ENCODE results near the gene SH3RF1. TPM values are rescaled to one million over a fixed set of nuclear protein-coding genes. Genes with fewer than 3 reads are reported as not detected.

SH3RF1 gene
- total RNA-seq, 2 donors from 2014 or later, result 37.6 to 68.8 TPM

GRCh38 chr4:169152098-169152497, 118.7 kb downstream of the SH3RF1 start:
- Histone ChIP-seq H3K27me3 (ENCODE audit: control insufficient read depth, insufficient read depth, low read length, poor library complexity, severe bottlenecking) (no peaks in the 10 kb centered on the region), H3K36me3 (ENCODE audit: control insufficient read depth, insufficient read depth, low read length) (peaks cover 90% of the 10 kb centered on the region), H3K4me1 (ENCODE audit: control insufficient read depth, insufficient read depth, low read length) (peaks cover 6% of the 10 kb centered on the region), H3K27ac (ENCODE audit: low read depth, low read length) (no peak overlapping the region), H3K4me3 (ENCODE audit: low read length) (no peak overlapping the region), H3K9me3 (ENCODE audit: control insufficient read depth, low read length) (no peaks in the 10 kb centered on the region), H3K9ac (ENCODE audit: extremely low read depth, low read length, poor library complexity, severe bottlenecking) (no peak overlapping the region)
- Mint-ChIP-seq H3K36me3 (ENCODE audit: low read depth) (peaks cover 46% of the 10 kb centered on the region), H3K9me3 (no peaks in the 10 kb centered on the region), H3K27ac (no peak overlapping the region), H3K4me3 (no peak overlapping the region), H3K4me1 (peaks cover 15% of the 10 kb centered on the region), H3K27me3 (ENCODE audit: insufficient read depth) (no peaks in the 10 kb centered on the region)
- 88 to 95% methylated on average over 2 to 3 of the region's 3 CpGs for WGBS, 2 experiments (ENCODE audit: insufficient coverage in 1 of 2, insufficient read length in 1 of 2)
- no peak for DNase-seq
- TF ChIP-seq CTCF (conservative IDR thresholded peaks at IDR 0.05), result no peak

GRCh38 chr4:169151671-169152070, 119.1 kb downstream of the SH3RF1 start:
- no peak overlapping the region for H3K4me3 Mint-ChIP-seq
- DNase-seq, result no peak
- peaks cover 47% of the 10 kb centered on the region for H3K36me3 Mint-ChIP-seq (ENCODE audit: low read depth)
- H3K4me3 ChIP-seq (ENCODE audit: low read length), result no peak overlapping the region
- no peak overlapping the region for H3K27ac ChIP-seq (ENCODE audit: low read depth, low read length)
- peaks cover 91% of the 10 kb centered on the region for H3K36me3 ChIP-seq (ENCODE audit: control insufficient read depth, insufficient read depth, low read length)
- no peaks in the 10 kb centered on the region for H3K9me3 ChIP-seq (ENCODE audit: control insufficient read depth, low read length)
- peak overlapping the region; percentile 63 for H3K27ac Mint-ChIP-seq
- no peaks in the 10 kb centered on the region for H3K9me3 Mint-ChIP-seq
- no peak overlapping the region for H3K9ac ChIP-seq (ENCODE audit: extremely low read depth, low read length, poor library complexity, severe bottlenecking)
- peaks cover 6% of the 10 kb centered on the region for H3K4me1 ChIP-seq (ENCODE audit: control insufficient read depth, insufficient read depth, low read length)
- no peak for TF ChIP-seq CTCF (conservative IDR thresholded peaks at IDR 0.05)
- WGBS, 2 experiments (ENCODE audit: insufficient coverage in 1 of 2, insufficient read length in 1 of 2), result 88 to 100% methylated on average over 1 to 2 of the region's 2 CpGs
- no peaks in the 10 kb centered on the region for H3K27me3 ChIP-seq (ENCODE audit: control insufficient read depth, insufficient read depth, low read length, poor library complexity, severe bottlenecking)
- no peaks in the 10 kb centered on the region for H3K27me3 Mint-ChIP-seq (ENCODE audit: insufficient read depth)
- peaks cover 15% of the 10 kb centered on the region for H3K4me1 Mint-ChIP-seq

- no peak for DNase-seq
- Mint-ChIP-seq H3K4me1 (peaks cover 15% of the 10 kb centered on the region), H3K9me3 (no peaks in the 10 kb centered on the region), H3K27me3 (ENCODE audit: insufficient read depth) (no peaks in the 10 kb centered on the region), H3K36me3 (ENCODE audit: low read depth) (peaks cover 49% of the 10 kb centered on the region), H3K4me3 (no peak overlapping the region), H3K27ac (no peak overlapping the region)
- Histone ChIP-seq H3K36me3 (ENCODE audit: control insufficient read depth, insufficient read depth, low read length) (peaks cover 84% of the 10 kb centered on the region), H3K9ac (ENCODE audit: extremely low read depth, low read length, poor library complexity, severe bottlenecking) (no peak overlapping the region), H3K27ac (ENCODE audit: low read depth, low read length) (no peak overlapping the region), H3K4me1 (ENCODE audit: control insufficient read depth, insufficient read depth, low read length) (peaks cover 6% of the 10 kb centered on the region), H3K9me3 (ENCODE audit: control insufficient read depth, low read length) (no peaks in the 10 kb centered on the region), H3K27me3 (ENCODE audit: control insufficient read depth, insufficient read depth, low read length, poor library complexity, severe bottlenecking) (no peaks in the 10 kb centered on the region), H3K4me3 (ENCODE audit: low read length) (no peak overlapping the region)
- TF ChIP-seq CTCF (conservative IDR thresholded peaks at IDR 0.05), result no peak
- 100% methylated on average over 3 of the region's 5 CpGs; no CpG with 5 or more reads in 1 of the 2 experiments for WGBS, 2 experiments (ENCODE audit: insufficient coverage in 1 of 2, insufficient read length in 1 of 2)
Observed at GRCh38 chr4:169150806-169151205, 120.0 kb downstream of the SH3RF1 start.

All from endodermal cell (in vitro differentiated cells).